Dendritic cell treated with granulocyte-macrophage colony-stimulating factor and Interleukin-4, amounts not matched to agents 40 ng/mL and 50 ng/mL, for 4 days (primary cell): Measurements from ENCODE around the gene CELF2.

Experiments used
- H3K27ac Mint-ChIP-seq: one replicate; pipeline ENCODE4 v1.8.0; 2022; ENCODE audit warnings: mild to moderate bottlenecking, mixed read lengths
- H3K27me3 Mint-ChIP-seq: one replicate; pipeline ENCODE4 v1.8.0; 2022; ENCODE audit warnings: mild to moderate bottlenecking, mixed read lengths
- H3K36me3 Mint-ChIP-seq: one replicate; pipeline ENCODE4 v1.8.0; 2022; ENCODE audit warnings: low read depth, mixed read lengths
- H3K4me1 Mint-ChIP-seq: one replicate; pipeline ENCODE4 v1.8.0; 2022; ENCODE audit warnings: low read depth, mixed read lengths
- H3K4me3 Mint-ChIP-seq: one replicate; pipeline ENCODE4 v1.8.0; 2022; ENCODE audit warnings: mild to moderate bottlenecking, moderate library complexity, mixed read lengths
- H3K9me3 Mint-ChIP-seq: one replicate; pipeline ENCODE4 v1.8.0; 2022; ENCODE audit warnings: mixed read lengths
- intact Hi-C: fragments of 100-400 bp; cut with micrococcal nuclease; formaldehyde crosslinking; loops from one replicate; pipeline ENCODE4 v1.15.0; 2022

Gene CELF2

GRCh38 chr10:11096422-11096821, 78.8 kb downstream of the CELF2 start:
- H3K4me3 Mint-ChIP-seq = no peak overlapping the region
- peaks cover 6% of the 10 kb centered on the region for H3K27me3 Mint-ChIP-seq
- H3K27ac Mint-ChIP-seq = no peak overlapping the region
- no peaks in the 10 kb centered on the region for H3K36me3 Mint-ChIP-seq
- H3K9me3 Mint-ChIP-seq = no peaks in the 10 kb centered on the region
- intact Hi-C loops = no loop called here
- H3K4me1 Mint-ChIP-seq = no peaks in the 10 kb centered on the region

DNA sequence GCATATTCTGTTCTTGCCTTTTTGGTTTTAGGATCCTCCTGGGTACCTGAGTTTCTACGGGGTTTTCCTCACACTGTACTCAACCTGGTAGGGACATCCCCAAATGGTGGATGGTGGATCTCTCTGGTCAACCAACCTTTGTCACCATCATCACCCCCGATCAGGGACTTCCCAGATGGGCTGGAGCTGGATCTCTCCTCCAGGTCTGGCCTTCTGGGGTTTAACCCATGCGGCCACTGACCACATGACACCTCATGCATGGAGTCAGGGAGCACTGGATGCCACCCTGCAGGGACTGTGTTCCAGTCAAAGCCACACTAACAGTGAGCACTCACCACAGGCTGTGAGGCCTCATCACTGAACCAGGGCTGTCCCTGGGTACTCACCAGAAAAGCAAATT, 80.0 kb downstream of the CELF2 start:
- Mint-ChIP-seq H3K27ac (no peak overlapping the region), H3K4me3 (no peak overlapping the region), H3K27me3 (peaks cover 6% of the 10 kb centered on the region), H3K36me3 (no peaks in the 10 kb centered on the region), H3K4me1 (no peaks in the 10 kb centered on the region), H3K9me3 (no peaks in the 10 kb centered on the region)
- intact Hi-C loops = no loop called here

DNA sequence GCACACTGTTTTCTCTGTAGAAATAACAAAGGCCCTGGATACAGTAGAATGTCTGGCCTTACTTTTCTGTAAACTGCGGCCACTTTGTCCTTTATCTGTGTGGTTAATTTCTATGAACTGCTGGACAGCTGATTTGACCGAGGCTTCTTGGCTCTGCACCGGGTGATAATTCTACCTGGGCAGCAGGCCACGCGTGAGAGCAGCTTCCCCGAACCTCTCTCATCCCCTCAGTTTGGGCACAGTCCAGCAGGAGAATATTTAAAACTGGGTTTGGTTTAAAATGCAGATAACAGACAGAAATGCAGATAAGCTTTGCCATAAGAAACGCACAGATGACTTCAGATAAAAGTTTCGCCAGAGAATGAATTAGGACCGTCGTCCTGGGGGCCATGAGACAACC, 81.0 kb downstream of the CELF2 start:
- Mint-ChIP-seq H3K27ac (no peak overlapping the region), H3K36me3 (no peaks in the 10 kb centered on the region), H3K4me1 (no peaks in the 10 kb centered on the region), H3K27me3 (peaks cover 6% of the 10 kb centered on the region), H3K9me3 (no peaks in the 10 kb centered on the region), H3K4me3 (no peak overlapping the region)
- intact Hi-C loops = no loop called here

GRCh38 chr10:11104772-11105675, 87.4 kb downstream of the CELF2 start:
- Mint-ChIP-seq H3K36me3 (no peaks in the 10 kb centered on the region), H3K27ac (no peak overlapping the region), H3K4me3 (no peak overlapping the region), H3K9me3 (peaks cover 11% of the 10 kb centered on the region), H3K27me3 (peaks cover 3% of the 10 kb centered on the region), H3K4me1 (no peaks in the 10 kb centered on the region)
- intact Hi-C loops = no loop called here

DNA sequence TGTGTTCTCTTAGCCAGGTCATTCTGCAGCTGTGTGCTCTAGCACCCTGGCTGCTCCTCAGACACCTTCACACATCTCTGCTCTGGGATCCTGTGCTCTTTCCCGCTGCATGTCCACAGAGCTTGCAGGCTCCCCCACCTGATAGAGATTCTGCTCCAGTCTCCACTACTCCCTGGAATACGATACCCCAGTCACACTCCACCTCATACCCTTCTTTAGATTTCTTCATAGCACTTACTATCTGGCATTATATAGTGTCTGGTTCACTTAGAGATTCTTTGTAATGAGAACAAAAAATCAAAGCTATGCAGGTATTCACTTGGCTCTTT, 88.0 kb downstream of the CELF2 start:
- Mint-ChIP-seq H3K27ac (no peak overlapping the region), H3K4me3 (no peak overlapping the region), H3K9me3 (peaks cover 16% of the 10 kb centered on the region), H3K4me1 (no peaks in the 10 kb centered on the region), H3K36me3 (no peaks in the 10 kb centered on the region), H3K27me3 (peaks cover 3% of the 10 kb centered on the region)
- intact Hi-C loops = no loop called here

DNA sequence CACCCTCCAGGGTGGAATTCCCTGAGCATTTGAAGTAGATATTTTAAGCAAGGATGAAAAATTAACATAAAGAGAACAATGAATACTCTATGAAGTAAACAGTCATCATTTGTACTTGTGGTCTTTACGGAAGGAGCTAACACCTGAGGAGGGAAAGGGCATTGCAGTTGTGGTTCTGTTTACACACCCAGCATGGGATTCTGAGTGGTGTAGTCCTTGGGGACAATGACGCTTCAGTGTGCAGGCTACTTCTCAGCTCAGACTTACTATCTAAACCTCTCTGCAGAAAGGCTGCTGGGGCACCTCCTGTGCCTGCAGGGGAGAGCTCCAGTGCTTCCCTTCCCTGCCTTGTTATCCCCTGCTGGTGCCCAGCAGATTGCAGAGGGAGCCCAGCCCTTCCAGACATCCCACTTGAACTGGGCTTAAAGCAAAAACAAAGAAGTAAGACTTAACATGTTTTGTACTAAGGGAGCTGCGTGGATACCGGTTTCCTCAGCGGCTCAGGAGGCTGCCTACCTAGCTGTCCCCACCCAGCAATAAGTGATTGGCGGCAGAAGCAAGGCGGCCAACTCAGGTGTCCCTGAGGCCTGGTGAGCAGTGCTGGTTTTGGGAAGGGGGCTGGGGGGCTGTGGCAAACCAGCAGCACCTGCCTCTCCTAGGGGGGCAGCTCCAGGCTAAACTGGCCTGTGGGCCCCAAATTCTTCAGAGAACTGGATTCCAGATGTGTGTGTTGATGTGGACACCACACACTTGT, 89.1 kb downstream of the CELF2 start:
- H3K4me1 Mint-ChIP-seq = no peaks in the 10 kb centered on the region
- H3K36me3 Mint-ChIP-seq = no peaks in the 10 kb centered on the region
- no peak overlapping the region for H3K27ac Mint-ChIP-seq
- H3K27me3 Mint-ChIP-seq = peaks cover 2% of the 10 kb centered on the region
- peaks cover 16% of the 10 kb centered on the region for H3K9me3 Mint-ChIP-seq
- H3K4me3 Mint-ChIP-seq = no peak overlapping the region
- intact Hi-C loops = no loop called here

DNA sequence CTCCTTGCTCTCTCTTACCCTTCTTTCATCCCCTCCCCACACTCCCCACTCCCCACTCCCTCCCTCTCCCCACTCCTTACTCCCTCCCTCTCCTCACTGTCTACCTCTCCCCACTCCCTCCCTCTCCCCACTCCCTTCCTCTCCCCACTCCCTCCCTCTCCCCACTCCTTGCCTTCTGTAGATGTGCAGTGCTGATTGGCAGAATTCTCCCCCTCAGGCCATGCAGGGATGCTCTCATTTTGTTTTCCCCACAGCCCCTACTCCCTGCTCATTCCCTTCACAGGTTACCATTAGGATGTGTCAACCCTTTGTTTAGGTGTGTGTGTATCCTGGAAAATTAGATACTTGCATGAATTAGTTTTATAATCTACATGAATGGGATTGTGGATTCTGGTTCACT, 90.3 kb downstream of the CELF2 start:
- H3K36me3 Mint-ChIP-seq = no peaks in the 10 kb centered on the region
- no peaks in the 10 kb centered on the region for H3K4me1 Mint-ChIP-seq
- peaks cover 16% of the 10 kb centered on the region for H3K9me3 Mint-ChIP-seq
- intact Hi-C loops = no loop called here
- no peak overlapping the region for H3K4me3 Mint-ChIP-seq
- peaks cover 2% of the 10 kb centered on the region for H3K27me3 Mint-ChIP-seq
- no peak overlapping the region for H3K27ac Mint-ChIP-seq

DNA sequence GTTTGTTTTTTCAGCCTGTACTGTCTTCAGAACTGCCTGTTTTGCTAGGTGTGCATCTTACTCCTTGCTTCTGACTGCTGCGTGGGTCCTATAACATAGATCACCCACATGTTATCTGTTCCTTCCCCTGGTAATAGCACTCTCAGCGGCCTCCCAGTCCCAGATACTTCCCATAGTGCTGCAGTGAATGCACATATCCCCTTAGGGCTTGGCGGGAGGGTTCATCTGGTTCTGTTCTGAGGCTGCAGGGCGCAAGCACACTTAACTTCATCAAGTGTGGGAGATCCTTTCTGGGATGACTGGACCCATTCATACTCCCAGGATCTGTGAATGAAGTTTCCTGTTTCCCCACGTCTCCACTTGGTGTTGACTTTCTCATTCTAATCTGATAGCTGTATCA, 90.7 kb downstream of the CELF2 start:
- Mint-ChIP-seq H3K27ac (no peak overlapping the region), H3K4me3 (no peak overlapping the region), H3K36me3 (no peaks in the 10 kb centered on the region), H3K27me3 (peaks cover 2% of the 10 kb centered on the region), H3K9me3 (peaks cover 16% of the 10 kb centered on the region), H3K4me1 (peaks cover 3% of the 10 kb centered on the region)
- intact Hi-C loops = no loop called here

- Mint-ChIP-seq H3K27ac (no peak overlapping the region), H3K4me1 (peaks cover 5% of the 10 kb centered on the region), H3K9me3 (peaks cover 16% of the 10 kb centered on the region), H3K36me3 (no peaks in the 10 kb centered on the region), H3K4me3 (no peak overlapping the region), H3K27me3 (peaks cover 2% of the 10 kb centered on the region)
- intact Hi-C loops = no loop called here
Observed at GRCh38 chr10:11109590-11109989, 91.9 kb downstream of the CELF2 start.

GRCh38 chr10:11110539-11110938, 92.9 kb downstream of the CELF2 start:
- Mint-ChIP-seq H3K27me3 (peaks cover 2% of the 10 kb centered on the region), H3K27ac (no peak overlapping the region), H3K4me1 (peaks cover 5% of the 10 kb centered on the region), H3K36me3 (no peaks in the 10 kb centered on the region), H3K4me3 (no peak overlapping the region), H3K9me3 (peaks cover 16% of the 10 kb centered on the region)
- intact Hi-C loops = no loop called here

GRCh38 chr10:11111490-11111889, 93.8 kb downstream of the CELF2 start:
- Mint-ChIP-seq H3K4me1 (peaks cover 5% of the 10 kb centered on the region), H3K27ac (no peak overlapping the region), H3K27me3 (peaks cover 2% of the 10 kb centered on the region), H3K36me3 (no peaks in the 10 kb centered on the region), H3K4me3 (no peak overlapping the region), H3K9me3 (peaks cover 16% of the 10 kb centered on the region)
- intact Hi-C loops = no loop called here

DNA sequence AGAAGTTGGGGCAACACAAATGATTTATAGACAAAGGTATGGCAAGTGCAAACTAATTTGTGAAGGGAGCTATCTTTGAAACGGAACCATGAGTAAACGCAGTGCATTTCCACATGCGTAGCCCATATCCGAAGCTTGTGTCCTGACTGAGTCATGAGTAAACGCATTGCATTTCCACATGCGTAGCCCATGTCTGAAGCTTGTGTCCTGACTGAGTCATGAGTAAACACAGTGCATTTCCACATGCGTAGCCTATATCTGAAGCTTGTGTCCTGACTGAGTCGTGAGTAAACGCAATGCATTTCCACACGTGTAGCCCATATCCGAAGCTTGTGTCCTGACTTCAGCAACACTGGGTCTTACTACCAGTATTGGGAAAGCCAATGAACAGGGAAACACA, 95.0 kb downstream of the CELF2 start:
- no peaks in the 10 kb centered on the region for H3K27me3 Mint-ChIP-seq
- no peak overlapping the region for H3K4me3 Mint-ChIP-seq
- H3K27ac Mint-ChIP-seq = no peak overlapping the region
- intact Hi-C loops = loop anchor here (2.0 kb wide), 1 partner anchor 158 kb away; no protein-coding TSS in a partner anchor
- H3K9me3 Mint-ChIP-seq = peaks cover 16% of the 10 kb centered on the region
- no peaks in the 10 kb centered on the region for H3K36me3 Mint-ChIP-seq
- peaks cover 5% of the 10 kb centered on the region for H3K4me1 Mint-ChIP-seq

GRCh38 chr10:11113156-11113555, 95.5 kb downstream of the CELF2 start:
- Mint-ChIP-seq H3K27me3 (no peaks in the 10 kb centered on the region), H3K4me3 (no peak overlapping the region), H3K9me3 (peaks cover 16% of the 10 kb centered on the region), H3K4me1 (peaks cover 5% of the 10 kb centered on the region), H3K27ac (no peak overlapping the region), H3K36me3 (no peaks in the 10 kb centered on the region)
- intact Hi-C loops = loop anchor here (2.0 kb wide), 1 partner anchor 158 kb away; no protein-coding TSS in a partner anchor

DNA sequence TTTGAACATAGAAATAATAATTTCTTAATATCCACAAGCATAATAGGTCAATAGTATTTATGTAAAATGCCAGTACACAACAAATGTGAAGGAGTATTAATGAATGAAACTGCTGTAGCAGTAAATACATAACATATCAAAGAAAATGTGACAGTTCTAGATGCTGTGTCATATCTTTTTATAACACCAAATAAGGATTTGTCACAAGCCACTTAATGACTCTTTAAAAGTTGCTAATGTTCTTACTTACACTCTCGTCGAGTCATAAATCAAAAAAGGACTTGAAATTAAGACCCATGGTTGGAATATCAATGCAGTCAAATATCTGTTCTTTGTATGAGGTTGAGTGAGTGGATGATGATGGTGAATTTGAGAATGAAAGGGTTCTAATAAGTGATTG, 96.6 kb downstream of the CELF2 start:
- H3K9me3 Mint-ChIP-seq = peaks cover 12% of the 10 kb centered on the region
- H3K36me3 Mint-ChIP-seq = no peaks in the 10 kb centered on the region
- H3K27me3 Mint-ChIP-seq = no peaks in the 10 kb centered on the region
- H3K4me1 Mint-ChIP-seq = peaks cover 5% of the 10 kb centered on the region
- intact Hi-C loops = no loop called here
- no peak overlapping the region for H3K27ac Mint-ChIP-seq
- H3K4me3 Mint-ChIP-seq = no peak overlapping the region
